ENCODE measurements around the gene RBM15.

- TF ChIP-seq, protein P1, sequence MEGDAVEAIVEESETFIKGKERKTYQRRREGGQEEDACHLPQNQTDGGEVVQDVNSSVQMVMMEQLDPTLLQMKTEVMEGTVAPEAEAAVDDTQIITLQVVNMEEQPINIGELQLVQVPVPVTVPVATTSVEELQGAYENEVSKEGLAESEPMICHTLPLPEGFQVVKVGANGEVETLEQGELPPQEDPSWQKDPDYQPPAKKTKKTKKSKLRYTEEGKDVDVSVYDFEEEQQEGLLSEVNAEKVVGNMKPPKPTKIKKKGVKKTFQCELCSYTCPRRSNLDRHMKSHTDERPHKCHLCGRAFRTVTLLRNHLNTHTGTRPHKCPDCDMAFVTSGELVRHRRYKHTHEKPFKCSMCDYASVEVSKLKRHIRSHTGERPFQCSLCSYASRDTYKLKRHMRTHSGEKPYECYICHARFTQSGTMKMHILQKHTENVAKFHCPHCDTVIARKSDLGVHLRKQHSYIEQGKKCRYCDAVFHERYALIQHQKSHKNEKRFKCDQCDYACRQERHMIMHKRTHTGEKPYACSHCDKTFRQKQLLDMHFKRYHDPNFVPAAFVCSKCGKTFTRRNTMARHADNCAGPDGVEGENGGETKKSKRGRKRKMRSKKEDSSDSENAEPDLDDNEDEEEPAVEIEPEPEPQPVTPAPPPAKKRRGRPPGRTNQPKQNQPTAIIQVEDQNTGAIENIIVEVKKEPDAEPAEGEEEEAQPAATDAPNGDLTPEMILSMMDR (IDR thresholded peaks at IDR 0.05; ENCODE audit: low read depth, low read length) = no peak
- no peak for TF ChIP-seq POLR2A (IDR thresholded peaks at IDR 0.05; ENCODE audit: extremely low read depth, insufficient read length)
Observed at GRCh38 chr1:110350360-110350759, 11.2 kb downstream of the RBM15 start.

Measured in NB4 (cell line).